Measurements from ENCODE around the gene ROBO1.

The ROBO1 gene

DNA sequence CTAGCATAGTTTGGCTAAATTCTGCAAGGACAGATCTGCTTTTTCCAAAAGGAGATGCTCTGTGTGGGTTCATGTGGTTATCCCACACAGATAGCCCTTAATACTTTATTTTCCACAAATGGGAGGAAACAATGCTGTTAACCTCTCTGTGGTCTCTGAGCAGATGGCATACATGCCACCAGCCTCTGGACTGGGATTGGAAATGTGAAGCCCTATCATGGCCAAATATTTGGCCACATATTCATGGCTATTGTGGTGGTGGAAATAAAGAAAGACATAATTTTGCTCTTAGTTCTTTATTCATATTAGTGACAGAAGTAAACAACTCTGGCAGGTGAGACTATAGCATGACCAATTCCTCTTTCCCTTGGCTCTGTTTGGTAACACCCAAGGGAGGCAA lies 726.2 kb downstream of the ROBO1 start:
- DNase-seq: no peak

DNA sequence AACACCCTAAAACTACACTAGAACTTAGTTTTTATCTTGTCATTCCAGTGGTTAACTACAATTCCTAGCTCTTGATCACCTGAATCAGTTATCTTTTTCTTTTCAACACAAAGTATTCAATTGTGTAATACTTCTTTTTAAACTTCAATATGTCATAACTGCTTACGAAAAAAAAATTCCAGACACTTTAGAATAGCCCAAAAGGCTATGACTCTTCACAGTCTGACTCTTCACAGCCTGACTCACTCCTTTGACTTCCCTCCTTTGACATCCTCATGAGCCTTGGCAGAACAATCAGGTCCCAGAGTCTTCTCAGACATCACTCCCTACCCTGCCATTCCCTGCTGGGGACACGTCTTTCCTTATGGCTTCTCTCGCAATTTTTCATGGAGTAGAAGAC lies 727.1 kb downstream of the ROBO1 start:
- no peak for DNase-seq

DNA sequence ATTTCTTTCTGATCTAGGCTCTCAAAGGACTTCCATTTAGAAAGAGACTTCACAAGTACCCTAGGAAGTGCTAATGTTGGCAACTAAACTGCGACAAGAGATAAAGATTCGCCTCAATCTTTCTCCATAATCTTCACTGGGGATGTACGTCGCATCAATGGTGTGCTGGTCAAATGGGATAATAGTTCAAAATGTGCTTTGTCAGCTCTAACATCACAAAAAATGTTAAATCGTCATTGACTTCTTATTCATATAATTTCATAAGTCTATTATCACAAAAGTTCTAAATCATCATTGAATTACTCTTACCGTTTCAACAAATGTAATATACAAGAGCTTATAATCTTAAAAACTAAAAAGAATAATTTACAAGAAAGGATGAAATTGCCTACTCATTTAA lies 727.7 kb downstream of the ROBO1 start:
- no peak for DNase-seq

DNA sequence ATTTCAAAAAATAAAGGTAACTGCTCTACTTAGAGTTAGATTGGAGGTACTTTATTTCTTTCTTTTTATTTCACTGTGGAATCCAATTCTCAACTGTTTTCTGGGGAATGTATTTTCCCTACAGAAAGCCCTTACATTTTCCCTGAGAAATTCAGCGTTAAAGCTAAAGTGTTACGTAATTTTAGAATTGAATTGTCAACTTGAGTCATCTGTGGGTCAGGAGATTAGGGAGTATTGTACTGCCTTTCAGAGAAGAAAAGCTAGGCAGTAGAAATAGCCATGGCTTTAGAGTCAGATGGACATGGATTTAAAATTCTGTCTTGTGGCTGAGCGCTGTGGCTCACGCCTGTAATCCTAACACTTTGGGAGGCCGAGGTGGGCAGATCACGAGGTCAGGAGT lies 728.6 kb downstream of the ROBO1 start:
- DNase-seq: no peak

DNA sequence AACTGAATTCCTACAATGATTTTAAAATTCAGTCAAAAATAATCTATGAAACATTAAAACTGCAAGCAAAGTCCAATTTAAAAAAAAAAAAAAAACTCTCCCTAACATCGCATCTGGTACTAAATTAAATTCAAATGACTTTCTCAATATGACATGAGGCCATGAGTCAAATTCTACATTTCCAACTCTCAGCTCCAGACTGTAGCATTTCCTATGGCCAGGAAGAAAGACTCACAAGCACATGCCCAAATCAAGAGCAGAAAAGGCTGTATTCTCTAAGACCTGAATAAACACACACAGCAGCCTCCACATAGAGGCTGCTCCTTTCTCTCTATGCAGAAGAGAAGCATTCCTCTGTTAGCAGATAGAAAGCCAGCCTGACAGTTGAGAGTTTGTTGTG lies 729.2 kb downstream of the ROBO1 start:
- DNase-seq: no peak

DNA sequence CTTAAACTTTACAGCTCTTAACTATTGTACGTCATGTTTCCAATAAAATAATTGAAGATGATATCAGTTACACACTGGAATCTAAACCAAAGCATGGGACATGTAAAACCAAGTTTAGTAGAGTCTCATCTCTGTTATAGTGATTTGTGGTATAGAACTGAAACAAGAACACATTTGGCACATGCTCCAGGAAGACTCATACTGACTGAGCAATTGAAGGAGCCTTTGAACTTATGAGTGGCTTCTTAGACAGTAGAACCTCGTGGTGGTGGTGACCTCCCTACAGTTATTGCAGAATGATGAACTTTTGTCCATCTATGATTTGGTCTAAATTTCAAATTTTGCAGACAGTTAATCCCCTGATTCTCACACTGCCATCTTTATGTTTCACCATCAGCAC lies 729.7 kb downstream of the ROBO1 start:
- DNase-seq: no peak

DNA sequence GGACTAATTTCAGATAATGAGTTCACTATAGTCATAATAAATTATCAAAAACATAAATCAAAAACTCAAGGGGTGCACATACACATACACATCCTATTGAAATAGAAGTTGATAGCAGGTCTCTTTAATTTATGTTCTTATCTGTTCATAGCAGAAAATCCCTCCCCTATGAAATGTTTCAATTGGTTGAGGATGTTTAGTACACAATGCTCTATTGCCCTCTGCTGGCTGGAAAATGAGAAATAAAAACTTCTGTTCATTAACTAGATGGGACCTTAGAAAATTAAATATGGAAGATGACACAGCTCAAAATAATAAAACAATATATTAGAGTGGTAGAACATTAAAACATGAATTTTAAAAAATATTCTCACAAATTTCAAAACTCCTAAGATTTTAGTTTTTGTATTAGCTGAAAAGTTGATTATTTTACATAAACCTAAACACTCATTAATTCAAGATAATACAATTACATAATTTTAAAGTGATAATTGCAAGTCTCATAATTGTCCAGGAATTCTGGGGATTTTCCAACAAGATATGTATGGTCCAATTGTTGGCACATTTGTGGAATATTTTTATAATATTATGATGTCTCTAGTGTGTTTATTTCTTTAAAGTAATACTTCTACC lies 735.0 kb downstream of the ROBO1 start:
- DNase-seq: no peak

DNA sequence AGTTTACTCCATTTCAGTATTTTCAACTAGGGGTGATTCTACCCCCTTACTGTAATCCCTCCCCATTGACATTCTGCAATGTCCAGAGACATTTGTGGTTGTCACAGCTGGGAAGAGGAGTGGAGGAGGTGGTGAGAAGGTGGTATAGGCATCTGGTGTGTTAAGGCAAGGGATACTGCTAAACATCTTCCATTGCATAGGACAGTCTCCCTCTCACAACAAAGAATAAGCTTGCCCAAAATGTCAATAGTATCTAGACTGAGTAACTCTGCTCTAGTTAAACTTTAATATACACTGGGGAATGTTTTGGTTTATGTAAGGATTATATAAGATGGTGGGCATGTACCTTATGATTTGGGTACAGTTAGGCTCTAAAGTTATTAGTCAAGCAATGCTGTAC lies 737.6 kb downstream of the ROBO1 start:
- no peak for DNase-seq

DNA sequence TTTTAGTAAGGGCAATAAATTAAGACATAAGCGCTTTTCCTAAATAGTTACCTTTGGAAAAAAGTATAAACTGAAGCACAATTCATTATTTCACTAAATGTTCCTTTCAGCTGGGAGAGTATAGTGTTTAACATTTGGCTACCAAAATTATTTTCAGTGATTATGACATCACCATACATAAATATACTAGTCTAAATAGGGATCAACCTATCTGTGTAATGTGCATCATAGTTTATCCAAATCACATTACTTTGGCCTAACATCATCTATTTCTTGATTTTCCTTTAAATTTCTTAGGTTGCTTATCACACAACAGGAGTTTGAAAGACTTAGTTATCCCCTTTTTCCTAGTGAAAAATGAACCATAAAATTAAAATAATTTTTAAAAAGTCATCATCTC lies 738.9 kb downstream of the ROBO1 start:
- no peak for DNase-seq

DNA sequence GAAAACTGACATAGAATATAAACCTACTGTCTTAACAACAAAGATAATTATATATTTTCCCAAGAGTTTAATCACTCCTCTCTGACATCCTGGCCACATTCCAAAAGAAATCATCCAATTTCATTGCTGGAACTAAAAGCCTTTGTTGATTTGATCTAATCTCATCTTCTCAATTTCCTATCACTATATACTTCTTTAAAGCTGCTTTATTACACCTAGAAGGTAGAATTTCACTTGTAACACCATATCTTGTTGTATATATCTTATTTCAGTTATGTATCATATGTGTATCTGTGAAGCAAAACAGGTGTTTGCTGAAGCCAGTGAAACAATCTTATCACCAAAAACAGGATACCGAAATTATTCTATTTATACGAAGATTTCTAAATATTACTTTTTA lies 740.2 kb downstream of the ROBO1 start:
- DNase-seq: no peak

DNA sequence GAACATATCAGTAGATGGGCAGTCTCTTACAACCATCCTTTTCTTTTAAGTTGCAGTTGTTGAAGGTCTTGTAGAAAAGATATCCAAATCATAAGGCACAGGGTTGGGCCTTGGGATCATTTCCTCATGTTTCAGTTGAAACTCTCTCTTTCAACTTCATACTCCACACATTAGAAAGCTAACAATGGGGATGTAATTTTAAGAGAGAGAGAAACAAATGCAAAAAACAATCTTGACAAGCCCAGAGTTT lies 747.9 kb downstream of the ROBO1 start:
- no peak for DNase-seq

DNA sequence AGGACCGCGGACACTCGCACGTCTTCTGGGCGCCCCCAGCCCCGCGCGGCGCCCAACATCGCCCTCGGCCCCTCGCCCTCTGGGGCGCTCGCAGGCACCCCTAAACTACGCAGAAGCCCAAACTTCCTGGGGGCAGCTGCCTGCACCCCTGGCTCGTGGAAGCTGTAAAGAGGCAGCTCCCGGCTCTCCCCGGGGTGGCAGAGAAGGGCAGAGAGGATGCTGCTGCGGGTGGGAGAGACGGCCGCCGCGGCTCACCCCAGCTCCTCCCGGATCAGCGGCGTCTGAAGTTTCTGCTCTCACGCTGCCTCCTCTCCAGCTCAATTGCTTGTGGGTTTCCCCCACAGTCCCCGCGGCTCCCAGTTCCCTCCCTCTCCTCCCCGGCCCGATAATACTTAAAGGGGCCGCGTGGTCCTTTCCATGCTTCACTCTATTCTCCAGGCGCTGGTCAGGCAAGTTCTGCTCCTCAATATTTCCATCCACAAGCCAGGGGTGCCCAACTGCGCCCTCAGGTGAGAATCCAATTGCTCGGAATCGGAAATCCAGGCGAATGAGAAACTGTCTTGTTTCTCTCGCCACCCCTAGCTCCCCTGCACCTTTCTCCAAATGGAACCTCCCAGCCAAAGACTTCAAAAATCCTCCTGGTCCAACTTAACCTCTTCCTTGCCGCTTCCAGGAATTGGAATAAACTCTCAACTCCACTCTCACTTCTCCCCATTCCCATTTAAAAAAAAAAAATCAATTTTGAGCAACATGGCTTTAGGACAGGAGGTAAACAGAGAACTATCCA lies 748.5 kb downstream of the ROBO1 start:
- no peak for DNase-seq

DNA sequence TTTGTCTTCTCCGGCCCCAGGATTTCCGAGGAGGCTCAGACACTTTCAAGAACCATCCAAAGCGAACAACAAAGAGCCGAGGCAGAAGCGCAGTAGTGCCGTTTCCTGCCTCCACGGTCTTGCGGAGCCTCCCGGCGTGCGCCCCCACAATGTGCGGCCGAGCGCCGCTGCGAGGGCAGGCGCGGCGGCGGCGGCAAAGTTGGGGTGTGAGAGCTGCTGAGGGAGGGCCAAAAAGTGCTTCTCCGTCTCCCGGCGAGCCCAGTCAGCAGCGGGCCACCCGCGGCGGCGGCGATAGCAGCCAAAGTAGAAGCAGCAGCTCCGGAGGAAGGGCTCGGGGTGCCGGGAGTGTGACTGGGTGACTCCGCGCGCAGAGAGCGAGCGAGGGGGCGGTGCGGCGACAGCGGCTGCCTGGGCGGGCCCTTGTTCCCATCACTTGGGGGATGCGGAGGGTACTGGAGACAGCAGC lies 749.1 kb downstream of the ROBO1 start:
- DNase-seq: no peak

DNA sequence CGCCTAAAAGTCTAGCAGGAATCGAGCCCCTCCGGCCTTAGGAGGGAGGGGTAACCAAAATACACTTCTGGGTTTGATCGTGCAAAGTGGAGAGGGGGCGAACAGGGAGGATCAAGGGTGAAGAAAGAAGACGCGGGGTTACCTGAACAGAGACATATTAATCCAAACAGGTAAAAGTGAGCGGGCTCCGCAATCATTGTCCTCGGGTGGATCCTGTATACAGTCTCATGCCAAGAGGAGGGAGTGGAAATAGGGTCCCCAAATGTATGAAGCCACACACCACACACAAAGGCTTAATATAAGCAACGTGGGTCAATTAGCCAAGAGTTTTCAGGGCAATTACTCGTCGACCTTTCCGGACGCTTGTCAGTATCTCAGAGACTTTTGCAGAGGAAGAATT lies 749.5 kb downstream of the ROBO1 start:
- DNase-seq: no peak

DNA sequence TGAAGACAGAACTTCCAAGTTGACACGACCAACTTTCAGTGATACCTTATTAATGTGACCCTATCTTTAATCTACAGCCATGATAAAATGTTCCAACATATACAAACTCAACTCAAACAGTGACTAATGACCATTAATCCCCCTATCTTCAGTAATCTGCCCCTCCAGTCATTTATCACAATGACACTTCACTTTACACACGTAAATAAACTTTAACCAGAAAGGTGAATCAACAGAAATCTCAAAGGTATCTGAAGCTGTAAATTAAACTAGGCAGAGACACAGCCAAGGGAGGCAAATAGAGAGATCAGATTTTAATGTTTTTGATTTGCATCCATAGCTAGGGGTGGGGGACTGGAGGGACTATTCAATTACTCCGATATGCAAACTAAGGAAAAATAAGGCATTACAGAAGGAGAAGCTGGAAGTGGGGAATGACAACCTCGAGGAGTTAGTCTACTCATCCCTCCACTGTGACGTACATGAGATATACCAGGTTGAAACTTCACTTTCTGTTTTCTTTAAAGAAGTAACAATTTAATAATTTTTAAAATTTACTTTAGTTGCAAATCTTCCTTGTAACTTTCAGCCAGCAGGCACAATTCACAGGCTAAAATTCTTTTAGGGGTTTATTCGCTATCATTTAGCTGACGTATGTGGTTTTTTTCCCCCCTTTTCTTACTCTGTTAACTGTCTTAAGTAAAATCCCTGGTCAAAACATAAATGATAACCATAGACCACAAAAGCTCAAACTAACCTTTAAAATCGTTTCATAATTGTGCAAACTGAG lies 751.0 kb downstream of the ROBO1 start:
- no peak for DNase-seq

DNA sequence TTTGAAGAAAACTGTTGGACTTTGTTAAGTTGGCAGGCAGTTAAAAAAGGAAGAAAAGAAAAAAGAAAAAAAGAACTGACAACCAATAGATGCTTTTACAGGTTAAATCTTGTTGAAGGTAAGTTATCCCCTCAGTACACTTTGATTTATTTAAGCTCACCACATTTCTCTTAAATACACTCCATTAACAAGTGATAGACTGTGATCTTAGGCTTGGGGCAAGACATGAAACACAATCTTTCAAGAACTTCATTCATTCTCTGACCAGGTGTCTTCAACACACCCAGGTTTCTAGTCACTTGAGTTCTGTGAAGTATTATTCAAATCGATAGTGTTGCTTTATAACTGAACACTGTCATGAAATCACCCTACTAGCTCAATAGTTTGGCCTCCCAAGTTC lies 751.9 kb downstream of the ROBO1 start:
- no peak for DNase-seq

DNA sequence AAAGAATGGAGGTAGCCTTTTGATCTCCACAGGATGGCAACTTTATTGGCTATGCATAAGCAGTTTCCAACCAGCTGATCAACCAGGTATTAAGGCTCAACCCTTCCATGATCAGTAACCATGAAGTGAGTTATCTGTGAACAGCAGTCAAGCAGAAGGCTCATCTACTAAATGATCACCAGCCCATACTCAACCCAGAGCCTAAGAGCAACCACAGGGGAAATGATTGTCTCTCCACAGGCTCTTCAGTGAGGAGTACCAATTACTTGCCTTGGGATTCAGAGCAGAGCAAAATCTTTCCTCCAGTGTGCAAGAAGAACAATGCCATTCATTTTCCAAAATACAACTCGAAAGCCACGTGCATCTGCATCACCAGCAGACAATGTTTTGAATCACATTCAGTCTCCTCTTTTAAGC lies 754.8 kb downstream of the ROBO1 start:
- no peak for DNase-seq

DNA sequence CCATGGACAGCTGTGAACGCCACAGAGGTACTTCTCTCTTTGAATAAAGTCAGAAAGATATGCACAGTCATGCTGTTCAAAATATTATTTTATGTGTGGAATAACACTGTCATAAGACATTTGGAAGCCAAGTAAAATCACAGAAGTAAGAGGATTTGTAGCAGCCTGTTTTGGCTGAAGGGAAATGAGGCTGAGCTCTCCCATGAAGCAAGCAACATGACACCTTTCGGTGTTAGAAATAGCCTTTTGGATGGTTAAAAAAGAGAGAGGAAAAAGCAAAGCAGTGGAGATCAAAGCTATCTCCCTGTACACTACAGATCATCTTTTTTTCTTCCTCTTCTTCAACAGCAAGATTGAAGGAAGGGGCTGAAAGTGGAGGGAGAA lies 755.3 kb downstream of the ROBO1 start:
- no peak for DNase-seq

DNA sequence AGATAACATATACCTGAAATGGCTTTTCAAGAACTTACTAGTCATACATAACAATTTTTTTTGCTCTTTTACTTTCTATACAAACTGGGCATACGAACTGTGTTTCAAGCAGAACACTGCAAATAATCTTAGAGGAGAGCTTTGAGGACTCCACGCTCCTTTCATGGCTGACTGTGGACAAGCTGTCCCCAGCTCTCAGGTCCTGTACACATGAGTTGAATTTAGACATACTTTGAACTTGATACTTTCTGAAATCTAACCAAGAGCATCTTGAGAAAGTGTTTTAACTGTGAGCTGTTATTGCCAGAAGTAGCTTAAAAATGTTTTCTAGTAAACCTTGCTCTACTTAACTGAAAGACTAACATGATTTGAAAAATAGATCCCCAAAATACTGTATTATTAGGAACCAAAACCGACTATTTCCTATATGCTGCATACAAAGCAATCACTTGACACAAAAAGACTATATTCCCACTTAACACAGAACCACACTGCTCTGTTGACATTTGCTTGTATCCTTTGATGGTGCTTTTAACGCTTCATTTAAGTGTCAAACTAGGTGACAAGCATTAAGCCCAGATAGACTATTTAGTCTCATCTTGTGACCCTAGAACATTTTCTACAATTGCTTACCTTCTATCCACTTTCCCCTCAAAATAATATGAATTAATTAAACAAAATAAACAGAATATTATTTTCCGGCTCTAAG lies 755.8 kb downstream of the ROBO1 start:
- DNase-seq: no peak

DNA sequence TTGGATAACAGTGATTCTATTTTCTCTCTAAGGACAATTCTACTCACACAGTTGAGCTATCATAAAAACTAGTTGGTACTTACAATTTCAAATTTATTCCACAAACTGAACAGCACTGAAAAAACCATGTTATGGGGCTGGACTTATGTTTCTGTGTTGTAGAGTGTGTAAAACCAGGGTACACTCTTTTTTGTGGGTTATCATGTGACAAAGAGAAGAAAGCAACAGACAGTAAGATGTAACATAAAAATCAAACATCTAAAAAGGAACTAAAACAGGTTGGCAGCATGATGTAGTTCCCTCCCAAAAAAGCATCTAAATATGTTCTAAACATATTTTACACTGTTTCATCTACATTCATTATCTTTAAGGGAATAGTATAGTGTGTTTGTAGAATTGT lies 757.9 kb downstream of the ROBO1 start:
- DNase-seq: no peak

DNA sequence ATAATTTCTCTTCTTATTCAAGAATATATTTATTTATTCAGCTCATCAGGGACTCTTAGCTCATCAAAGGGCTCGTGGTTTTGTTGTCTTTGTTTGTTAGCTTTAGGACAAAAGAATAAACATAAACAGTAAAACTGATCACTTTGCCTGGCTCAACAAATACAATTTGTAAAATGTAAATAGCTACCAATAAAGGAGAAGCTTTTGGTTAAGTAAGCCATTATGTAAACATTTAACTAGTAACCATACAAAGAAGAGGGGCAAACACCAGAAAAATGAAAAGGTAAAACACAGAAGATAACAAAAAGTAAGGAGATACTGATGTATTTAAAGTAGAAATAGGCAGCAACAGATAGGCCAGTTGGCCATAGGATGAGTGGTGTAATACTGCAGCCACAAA lies 761.7 kb downstream of the ROBO1 start:
- DNase-seq: no peak

DNA sequence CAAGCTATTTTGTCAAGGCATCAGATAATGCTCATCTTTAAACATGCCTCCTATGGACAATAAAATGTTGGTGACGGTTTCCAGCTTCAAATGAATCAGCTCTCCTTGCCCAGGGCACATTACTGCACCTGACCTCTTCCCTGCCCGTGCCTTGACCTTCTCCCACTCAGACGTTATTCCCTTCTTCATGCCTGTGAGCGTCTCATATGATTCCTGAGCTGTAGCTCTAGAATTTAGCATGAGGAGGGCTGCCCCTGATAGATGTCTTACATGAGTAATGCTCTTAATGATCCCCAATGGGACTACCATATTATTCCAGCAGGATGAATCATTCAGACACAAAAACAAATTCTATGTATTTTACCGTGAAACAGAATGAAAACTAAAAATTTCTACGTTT lies 762.7 kb downstream of the ROBO1 start:
- no peak for DNase-seq

DNA sequence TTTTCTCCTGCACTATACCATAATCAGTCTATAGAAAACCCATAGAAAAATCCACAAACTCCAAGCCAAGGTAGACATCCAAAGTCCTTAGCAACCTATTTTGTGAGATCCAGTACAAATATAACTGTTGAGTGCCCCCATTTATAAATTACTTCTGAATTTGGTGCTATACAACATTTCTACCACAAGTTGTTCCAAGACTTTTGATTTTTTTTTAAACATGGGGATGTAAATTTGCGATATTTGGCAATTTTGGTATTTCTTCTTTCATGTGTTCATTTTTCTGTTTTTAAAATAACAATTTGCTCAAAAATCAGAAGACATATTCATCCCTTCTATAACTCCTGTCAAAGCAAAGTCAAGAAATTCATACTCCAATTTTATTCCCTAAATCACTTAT lies 763.8 kb downstream of the ROBO1 start:
- no peak for DNase-seq

Measured in CD4-positive, alpha-beta T cell treated with Interleukin-1 beta for 1 hour (primary cell).